ENCODE data around the gene MRPS24.

Gene MRPS24

DNA sequence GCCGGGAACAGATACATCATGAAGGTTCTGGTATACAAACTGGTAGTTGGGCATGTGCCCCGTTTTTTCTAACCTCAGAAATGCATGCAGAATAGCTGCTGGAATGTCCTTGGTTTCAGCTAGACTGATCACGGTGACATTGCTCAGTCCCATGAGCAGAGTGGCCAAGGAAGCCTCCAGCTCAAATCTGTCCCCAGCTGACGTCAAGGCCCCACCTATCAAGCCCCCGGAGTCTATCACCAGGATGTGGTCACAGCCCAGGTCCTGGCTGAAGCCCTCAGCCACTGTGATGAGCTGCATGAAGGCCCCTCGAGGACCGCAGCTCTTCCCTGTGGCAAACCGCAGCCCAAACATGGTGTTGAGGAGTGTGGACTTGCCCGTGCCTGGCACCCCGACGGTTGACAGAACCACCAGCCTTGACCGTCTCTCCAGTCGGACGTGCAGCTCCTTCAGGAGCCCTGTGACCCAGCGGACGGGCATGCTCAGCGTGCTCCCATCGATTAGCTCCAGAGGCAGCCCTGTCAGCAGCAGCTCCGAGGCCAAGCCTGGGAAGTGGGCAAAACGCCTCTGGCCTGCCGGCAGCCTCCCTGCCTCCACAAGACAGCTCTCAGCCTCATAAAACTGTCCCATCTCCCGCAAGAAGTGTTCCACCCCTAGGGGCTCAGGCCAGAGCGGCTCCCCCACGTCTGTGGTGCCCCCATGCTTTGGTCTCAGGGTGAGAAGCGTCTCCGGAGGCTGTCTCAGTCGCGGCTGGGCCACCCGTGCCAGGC, 7.8 kb upstream of the MRPS24 start:
- no peak for DNase-seq

DNA sequence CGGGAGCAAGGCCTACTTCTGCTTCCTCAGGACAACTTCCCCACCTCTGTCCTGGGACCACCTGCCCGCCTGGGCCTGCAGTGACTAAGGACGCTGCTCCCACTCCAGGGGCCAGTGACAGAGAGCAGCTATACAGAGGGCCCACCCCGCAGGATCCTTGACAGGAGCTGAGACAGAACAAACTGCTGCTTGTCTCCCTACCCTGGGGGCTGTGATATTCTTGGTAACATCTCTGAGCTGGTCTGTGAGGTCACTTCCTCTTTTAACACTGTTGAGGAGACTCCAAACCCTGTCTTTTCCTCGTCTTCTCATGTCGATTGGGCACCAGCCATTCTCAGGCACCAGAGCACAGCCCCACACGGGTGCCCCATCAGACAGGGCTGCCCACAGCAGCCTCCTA, 6.9 kb upstream of the MRPS24 start:
- DNase-seq = no peak

DNA sequence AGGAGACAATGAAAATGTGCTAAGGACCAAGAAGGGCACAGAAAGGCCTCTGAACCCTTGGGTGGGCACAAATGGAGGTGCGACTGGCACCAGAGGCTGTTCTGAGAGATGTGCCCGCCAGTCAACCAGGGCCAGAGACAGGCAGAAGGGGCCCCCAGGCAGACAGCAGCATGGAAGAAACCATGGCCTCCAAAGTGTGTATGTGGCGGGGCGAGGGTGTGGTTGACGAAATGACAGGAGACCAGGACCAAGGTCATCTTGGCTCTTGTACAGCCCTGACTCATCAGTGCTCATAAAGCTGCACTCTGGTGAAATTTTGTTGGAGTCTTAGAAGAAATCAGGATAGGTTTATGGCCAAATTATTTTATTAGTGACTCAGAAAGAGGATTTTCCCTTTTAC, 4.0 kb upstream of the MRPS24 start:
- no peak for DNase-seq

DNA sequence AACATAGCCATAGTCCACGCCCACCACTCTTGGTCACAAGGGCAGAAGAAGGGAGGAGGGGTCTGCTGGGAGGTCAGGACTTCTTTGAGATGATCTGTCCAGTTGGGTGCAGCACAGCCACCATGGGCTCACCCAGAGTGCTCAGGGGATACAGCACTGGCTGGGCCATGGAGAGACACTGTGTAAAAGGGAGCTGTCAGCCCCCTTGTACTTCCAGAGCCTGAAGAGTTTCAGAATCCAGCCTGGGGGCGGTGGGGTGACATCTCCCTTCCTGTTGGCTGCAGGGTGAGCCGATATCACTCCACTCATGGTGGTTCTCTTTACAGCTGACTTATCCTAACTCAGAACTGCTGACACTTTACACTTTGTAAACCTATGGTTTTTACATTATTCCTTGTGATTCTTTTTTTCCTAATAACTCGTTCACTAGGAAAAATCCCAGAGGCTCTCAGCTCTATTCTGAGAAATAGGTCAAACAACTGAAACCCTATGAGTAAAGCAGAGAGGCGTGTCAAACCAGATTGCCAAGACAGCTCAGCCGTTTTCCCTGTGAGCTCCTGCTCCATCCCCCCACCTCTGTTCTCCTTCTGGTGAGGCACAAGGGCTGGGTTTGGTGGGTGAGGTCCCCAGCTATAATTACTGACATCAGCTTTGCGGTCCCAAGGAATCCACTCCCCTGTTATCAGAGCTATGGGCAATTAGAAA, 3.2 kb upstream of the MRPS24 start:
- DNase-seq = no peak

DNA sequence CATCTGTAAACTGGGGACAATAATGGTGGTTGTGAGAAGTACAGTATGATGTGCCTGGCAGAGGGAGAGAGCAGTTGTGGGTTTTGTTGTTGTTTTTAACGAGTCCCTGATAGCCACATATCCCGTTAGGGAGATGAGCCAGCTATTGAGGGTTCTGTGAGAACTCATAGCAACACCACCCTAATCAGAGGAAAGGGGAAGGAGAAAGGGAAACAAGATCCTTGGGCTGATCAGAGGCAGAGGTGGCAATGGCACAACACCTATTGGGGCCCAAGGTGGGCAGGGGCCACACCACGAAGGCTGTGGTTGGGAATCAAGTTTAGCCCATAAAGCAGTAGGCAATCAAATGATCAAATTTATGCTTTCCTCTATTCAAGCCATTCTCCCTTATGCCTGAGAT, 1.7 kb upstream of the MRPS24 start:
- DNase-seq = no peak

DNA sequence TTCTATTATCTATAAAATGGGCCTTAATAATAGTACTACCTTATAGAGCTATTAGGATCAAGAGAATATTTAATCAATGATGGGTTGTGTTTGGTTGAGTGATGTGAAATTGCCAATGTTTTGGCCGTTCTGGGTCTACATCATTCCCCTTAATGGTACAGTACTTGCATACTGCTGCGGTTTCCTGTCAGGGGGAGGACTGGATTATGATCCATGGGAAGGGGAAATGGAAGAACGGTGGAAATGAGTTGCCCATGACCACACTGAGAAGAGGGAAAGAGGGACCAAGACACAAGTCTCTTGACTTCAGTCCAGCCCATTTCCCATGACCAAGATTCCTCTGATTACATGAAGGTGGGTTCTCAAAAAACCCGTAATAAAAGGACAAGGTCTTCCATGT, 999 bp upstream of the MRPS24 start:
- no peak for DNase-seq

DNA sequence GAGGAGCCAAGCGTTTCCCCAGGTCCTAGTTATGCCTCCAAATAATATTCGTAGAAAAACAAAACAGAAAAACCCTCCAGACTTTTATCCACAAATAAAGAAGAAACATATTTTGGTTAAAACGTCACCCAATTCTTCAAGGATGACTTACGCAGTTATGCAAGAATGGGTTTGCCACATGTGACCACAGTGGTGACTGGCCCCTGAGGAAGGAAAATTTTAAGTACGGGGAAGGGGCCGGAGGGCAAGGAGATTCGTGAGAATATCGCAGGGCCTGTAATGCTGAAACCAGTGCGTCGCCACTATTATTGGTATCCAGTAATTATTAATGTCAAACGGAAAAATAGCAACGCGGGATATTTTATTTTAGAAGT, 537 bp upstream of the MRPS24 start:
- peak; percentile 30 for DNase-seq

DNA sequence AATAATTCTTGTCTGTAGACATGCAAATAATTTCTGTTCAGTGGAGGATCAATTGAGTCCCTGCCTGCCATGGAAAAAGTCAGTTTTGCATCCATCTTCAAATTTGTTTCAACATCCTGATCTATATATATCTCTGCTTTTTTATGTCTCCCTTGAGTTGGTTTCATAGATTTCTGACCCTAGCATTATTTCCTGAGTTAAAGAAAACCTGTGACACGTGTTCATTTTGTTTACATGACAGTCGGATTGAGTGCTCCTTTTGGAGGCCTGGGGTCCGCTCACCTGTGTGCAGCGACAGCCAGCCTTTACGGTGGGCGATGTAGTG, 674 bp downstream of the MRPS24 start:
- no peak for DNase-seq

DNA sequence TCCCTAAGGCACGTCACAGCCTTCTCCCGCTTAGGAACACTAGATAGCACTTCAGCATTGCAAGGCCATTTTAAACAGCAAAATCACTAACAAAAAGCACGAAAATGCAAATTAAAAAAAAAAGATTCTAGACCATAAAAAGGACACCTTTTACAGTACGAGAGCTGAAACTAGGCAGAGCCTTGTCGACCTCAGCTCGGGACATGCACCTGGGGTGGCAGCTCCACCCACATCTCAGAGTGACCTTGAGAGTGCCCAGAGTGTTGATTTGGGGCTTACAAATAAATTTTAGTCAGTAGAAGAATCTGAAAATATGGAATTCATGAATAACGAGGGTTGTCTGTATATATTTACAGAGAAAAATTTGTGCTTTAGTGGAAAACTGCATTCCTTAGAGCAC, 1.1 kb downstream of the MRPS24 start:
- DNase-seq = no peak

DNA sequence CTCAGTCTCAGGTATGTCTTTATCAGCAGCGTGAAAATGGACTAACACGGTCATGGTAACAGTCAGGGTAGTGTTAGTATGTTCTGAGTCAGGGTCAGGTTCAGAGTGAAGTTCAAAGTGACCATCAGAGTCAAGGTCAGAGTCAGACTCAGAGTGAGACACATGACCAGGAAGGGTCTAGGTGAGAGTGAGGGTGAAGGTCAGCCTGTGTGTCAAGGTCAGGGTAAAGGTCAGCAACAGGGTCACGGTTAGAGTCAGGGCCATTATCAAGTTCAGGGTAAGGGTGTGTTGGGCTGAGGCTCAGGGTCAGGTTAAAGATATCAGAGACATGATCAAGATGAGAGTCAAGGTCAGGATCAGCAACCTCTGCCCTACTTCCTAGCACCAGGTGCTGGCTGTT, 4.0 kb downstream of the MRPS24 start:
- no peak for DNase-seq

DNA sequence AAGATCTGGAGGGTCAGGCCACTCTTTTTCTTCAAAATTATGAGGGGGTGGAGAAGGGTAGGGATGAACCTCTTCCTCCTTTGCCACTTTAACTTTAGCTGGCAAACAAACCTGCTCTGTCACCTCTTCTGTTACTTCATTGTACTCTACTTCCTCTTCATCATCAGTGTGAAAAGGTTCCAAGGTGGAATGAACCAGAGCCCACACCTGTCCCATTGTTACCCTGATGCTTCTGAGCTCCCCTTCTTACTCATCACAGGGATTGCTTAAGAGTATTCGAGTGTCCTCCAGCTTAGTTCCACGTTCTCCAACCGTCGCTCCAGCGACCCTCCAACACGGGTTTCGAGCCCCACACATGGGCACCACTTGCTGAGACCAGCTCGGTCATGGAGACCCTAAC, 5.2 kb downstream of the MRPS24 start:
- no peak for DNase-seq

DNA sequence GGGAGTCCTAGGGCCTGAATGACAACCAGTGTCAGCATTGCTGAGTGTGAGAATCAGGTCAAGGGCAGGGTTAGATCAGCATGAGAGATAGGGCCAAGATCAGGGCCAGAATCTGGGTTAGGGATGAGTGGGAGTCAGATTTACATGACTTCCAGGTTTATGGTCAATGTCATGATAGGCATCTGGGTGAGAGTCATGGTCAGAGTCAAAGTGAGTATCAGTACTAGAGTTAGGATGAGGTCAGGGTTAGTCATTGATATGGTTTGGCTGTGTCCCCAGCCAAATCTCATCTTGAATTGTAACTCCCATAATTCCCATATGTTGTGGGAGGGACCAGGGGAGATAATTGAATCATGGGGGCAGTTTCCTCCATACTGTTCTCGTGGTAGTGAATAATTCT, 12.3 kb downstream of the MRPS24 start:
- no peak for DNase-seq

DNA sequence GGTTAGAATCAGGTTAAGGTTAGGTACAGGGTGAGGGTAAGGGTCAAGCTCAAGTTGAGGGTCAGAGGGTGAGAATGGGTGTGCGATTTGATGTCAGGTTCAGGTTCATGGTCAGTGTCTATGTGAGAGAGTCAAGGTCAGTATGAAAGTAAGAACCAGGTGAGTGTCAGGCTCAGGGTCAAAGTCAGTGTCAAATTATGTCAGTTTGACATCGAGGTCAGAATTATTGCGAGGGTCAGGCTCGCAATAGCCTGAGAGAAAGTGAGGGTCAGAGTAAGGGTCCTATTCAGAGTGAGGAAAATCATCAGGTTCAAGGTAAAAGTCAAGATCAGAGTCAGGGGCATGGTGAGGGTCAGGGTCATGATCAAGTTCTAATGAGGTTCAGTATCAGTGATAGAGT, 13.0 kb downstream of the MRPS24 start:
- no peak for DNase-seq

DNA sequence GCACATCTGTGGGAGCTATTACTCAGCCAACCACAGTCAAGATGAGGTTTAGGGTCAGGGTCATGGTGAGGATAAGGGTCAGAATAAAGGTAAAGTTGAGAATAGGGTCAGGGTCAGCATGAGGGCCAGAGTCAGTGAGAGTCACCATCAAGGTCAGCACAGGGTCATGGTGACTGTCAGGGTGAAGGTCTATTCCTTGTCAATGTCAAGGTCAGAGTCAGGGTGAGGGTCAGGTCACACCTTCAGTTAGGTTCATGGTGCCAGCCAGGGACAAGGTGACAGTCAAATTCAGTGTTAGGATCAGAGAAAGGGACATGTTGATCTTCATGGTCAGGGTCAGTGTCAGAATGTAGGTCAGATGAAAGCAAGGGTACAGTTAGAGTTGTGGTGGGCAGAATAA, 14.1 kb downstream of the MRPS24 start:
- no peak for DNase-seq

DNA sequence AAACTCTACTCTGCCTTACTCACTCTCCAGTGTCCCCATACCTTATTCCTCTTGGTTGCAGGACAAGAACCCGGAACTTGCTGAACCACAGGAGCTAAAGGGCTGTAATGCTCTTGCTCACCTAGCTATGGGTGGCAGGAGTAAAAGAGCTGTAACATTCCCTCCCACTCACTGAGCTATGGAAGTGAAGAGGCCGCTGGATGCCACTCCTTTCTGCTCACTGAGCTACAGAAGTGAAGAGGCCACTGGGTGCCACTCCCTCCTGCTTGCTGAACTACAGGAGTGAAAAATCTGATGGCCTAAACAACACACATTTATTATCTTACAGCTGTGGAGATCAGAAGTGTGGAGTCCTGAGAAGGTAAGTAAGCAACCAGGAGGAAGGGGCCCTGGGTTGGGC, 17.5 kb downstream of the MRPS24 start:
- no peak for DNase-seq

DNA sequence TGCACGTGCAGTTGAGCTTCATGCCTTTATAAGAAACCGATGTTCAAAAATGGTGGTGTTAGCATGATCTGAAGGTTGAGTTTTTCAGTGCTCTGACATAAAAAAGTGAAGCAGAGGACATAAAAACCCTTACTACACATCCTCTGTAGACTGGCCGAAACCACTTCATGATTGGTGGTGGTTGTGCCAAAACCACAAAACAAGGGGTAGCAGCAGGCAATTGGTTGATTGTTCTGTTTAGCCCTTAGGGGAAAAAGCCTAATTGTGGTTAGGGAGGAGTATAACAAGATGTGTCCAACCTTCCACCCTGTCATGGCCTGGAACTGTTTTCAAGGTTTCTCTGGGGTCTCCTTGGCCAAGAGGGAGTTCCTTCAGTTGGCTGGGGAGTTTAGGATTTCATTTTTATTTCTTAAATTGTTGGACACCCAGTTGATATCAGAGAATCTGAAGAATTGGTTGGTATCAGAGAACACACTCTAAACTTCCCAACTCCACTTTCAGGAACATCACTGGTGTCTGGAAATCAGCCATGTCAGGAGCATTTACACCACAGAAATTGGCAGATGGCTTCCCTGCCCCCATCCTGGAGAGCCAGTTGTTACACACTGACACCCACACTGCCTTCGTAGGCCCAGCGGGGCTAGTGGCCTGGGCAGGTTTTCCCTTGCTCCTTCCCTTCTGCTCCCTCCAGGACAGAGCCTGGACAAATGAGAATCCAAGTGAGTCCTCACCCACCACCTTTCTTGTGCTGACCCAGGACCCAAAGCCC, 18.8 kb downstream of the MRPS24 start:
- DNase-seq = no peak

DNA sequence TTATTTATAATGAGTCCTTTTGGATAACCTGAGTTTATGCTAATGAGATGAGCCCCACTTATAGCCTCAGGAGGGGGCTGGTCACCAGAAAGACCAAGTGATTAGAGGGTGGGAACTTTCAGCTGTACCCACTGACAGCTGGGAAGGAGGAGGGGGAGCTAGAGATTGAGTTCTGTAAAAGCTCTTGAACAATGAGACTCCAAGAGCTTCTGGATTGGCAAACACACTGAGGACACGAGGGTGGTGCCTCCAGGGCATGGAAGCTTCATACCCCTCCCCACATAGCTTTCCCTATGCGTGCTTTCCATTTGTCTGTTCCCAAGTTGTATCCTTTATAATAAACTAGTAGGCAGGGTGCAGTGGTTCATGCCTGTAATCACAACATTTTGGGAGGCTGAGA, 20.3 kb downstream of the MRPS24 start:
- DNase-seq = no peak

DNA sequence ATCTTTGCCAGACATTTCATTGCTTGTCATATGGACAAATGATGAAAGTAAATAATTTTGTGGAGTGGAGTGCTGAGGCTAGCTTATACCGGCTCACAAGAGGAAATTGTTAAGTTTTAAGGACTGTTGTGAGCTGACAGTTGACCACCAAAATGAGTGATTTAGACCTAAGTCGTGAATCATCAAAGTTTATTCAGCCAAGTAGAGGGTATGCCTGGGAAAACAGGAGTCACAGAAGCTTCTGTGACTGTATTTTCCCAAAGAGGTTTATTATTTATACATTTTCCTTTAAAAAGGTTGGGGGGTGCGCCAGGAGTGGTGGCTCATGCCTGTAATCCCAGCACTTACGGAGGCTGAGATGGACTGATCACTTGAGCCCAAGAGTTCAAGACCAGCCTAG, 21.8 kb downstream of the MRPS24 start:
- DNase-seq = no peak

DNA sequence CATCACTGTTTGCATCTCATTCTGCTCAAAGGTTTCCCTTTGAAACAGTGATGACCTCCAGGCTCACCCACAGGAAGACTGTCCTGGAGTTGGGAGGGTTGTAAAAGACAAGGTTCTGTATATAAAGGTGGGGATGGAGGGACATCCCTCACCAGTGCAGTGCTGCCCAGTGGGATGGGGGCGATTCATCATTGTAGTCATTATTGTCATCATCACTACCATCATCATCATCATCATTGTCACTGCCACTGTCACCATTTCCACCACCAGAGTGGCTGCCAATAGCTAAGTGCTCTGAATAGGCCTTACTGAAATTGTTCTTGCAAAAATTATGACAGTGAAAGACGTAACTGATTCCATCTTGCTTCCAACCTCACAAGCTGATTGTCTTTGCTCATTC, 24.7 kb downstream of the MRPS24 start:
- DNase-seq = no peak

DNA sequence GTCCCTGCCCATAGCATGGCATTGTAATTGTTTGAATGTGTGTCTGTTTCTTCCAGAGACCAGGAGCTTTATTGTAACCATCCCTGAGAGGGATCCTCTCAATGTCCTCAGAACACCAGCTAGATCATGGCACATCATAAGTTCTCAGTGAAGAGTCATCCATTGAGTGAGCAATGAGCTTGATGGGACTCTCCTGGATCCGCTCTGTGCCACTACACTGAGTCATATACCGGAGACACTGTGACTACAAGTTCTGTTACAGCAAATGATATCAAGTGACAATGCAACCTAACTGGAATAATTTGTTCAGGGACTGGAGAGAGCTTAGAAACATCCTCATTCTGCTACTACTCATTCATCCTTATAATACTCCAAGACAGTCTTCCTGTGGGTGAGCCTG, 25.1 kb downstream of the MRPS24 start:
- no peak for DNase-seq

DNA sequence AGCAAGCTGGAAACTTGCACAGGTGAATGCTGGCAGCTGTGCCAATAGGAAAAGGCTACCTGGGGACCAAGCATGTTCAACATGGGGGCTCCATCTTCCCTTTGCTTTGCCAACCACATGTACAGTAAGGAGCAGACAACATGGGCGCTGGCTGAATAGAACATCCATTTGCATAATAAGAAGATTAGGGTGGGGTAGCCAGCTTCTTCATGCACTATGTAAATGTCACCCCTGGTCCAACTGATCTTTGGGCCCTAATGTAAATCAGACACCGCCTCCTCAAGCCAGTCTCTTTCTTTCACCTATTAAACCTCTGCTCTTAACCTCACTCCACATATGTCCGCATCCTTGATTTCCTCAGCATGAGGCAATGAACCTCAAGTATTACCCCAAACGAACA, 26.0 kb downstream of the MRPS24 start:
- no peak for DNase-seq

DNA sequence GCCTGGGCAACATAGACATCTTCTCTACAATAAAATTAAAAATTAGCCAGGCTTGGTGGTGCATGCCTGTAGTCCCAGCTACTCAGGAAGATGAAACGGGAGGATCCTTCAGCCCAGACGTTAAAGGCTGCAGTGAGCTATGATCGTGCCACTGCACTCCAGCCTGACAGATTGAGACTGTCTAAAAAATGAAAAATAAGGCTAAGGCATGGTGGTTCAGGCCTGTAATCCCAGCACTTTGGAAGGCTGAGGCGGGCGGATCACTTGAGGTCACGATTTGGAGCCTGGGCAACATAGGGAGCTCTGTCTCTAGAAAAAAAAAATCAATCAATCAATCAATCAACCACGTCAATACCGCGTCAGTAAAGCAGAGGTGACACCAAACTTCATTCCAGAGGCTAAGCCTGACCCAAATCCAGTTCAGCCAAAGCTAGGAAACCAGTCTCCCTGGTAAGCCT, 31.1 kb downstream of the MRPS24 start:
- DNase-seq = no peak

DNA sequence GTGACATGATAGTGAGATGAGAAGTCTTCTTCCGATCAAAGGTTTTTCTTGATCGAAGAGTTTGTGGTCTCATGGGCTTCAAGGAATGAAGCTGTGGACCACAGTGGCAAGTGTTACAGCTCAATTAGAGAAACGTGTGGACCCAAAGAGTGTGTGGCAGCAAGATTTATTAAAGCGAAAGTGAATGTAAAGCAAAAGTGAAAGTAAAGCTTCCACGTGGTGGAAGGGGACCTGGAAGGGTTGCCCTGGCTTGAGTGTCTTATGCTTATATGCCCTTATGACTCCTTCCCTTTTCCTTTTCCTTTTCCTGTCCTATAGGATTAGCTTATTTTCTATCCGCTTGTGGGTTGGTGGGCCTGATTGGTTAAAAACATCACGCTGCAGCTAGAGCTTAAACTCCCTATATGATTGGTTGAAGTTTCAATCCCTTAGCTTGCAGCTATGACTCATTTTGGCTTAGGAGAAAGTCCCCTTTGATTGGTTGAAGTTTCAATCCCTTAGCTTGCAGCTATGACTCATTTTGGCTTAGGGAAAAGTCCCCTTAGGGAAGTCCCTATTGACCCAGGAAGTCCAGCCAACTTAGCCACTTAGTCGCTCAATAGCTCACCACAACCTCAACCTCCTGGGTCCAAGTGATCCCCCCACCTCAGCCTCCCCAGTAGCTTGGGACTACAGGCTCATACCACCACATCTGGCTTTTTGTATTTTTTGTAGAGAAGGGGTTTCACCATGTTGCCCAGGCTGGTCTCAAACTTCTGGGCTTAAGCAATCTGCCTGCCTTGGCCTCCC, 34.7 kb downstream of the MRPS24 start:
- peak; percentile 85 for DNase-seq
